ENCODE measurements around the gene CARM1. TPM values are rescaled to one million over a fixed set of nuclear protein-coding genes. Genes with fewer than 3 reads are reported as not detected.
"Not testable (repeated sequence)": the region's sequence is repeated elsewhere in the genome, so short reads cannot be mapped to it uniquely, and the experiment has no call there.

Gene CARM1
- total RNA-seq, 6 experiments from 2014 or later = 67.2 to 82.1 (median 76.8) TPM

DNA sequence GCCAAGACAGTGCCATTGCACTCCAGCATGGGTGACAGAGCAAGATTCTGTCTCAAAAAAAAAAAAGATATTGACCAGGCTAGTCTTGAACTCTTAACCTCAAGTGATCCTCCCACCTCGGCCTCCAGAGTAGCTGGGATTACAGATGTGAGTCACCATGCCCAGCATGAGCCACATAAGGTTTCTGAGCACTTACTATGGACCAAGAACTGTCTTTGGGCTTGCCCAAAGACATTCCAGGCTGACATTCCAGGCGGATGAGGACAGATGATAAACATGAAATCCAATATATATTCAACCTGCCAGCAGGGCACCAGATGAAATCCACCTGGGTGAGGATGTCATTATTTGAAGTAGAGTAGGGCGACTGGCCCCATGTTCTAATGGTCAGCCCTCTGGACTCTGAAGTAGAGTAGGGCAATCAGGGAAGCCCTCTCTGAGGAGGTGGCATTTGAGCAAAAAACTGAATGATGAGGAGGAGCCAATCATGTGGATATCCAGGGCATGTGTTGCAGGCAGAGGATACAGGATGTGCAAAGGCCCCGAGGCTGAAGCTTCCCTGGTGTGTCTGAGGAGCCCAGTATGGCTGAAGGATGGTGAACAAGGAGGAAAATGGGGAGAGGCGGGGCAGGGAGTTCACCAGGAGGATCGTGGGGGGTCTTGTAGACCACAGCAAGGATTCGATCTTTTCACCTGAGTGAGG lies 19.1 kb upstream of the CARM1 start:
- peaks cover 4% of the 10 kb centered on the region for H3K27me3 Mint-ChIP-seq (ENCODE audit: insufficient read depth)
- H3K27ac Mint-ChIP-seq = peak overlapping the region; percentile 18
- H3K9me3 Mint-ChIP-seq = no peaks in the 10 kb centered on the region
- no peaks in the 10 kb centered on the region for H3K36me3 Mint-ChIP-seq (ENCODE audit: low read depth)
- H3K4me1 Mint-ChIP-seq (ENCODE audit: low read depth) = peaks cover 5% of the 10 kb centered on the region; the same call in 1 of the 2 replicates
- peak; percentile 67 for DNase-seq
- TF ChIP-seq, protein P1, sequence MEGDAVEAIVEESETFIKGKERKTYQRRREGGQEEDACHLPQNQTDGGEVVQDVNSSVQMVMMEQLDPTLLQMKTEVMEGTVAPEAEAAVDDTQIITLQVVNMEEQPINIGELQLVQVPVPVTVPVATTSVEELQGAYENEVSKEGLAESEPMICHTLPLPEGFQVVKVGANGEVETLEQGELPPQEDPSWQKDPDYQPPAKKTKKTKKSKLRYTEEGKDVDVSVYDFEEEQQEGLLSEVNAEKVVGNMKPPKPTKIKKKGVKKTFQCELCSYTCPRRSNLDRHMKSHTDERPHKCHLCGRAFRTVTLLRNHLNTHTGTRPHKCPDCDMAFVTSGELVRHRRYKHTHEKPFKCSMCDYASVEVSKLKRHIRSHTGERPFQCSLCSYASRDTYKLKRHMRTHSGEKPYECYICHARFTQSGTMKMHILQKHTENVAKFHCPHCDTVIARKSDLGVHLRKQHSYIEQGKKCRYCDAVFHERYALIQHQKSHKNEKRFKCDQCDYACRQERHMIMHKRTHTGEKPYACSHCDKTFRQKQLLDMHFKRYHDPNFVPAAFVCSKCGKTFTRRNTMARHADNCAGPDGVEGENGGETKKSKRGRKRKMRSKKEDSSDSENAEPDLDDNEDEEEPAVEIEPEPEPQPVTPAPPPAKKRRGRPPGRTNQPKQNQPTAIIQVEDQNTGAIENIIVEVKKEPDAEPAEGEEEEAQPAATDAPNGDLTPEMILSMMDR (IDR thresholded peaks at IDR 0.05) = no peak
- no peak overlapping the region for H3K4me3 Mint-ChIP-seq

DNA sequence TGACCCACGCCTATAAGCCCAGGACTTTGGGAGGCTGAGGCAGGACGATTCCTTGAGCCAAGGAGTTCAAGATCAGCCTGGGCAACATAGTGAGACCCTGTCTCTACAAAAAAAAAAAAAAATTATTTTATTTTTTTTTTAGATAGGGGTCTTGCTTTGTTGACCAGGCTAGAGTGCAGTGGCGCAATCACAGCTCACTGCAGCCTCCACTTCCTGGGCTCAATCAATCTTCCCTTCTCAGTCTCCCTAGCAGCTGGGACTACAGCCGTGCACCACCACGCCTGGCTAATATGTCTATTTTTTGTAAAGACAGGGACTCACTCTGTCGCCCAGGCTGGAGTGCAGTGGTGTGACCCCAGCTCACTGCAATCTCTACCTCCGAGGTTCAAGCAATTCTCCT lies 18.4 kb upstream of the CARM1 start:
- H3K4me1 Mint-ChIP-seq (ENCODE audit: low read depth) = peaks cover 5% of the 10 kb centered on the region; the same call in 1 of the 2 replicates
- TF ChIP-seq, protein P1 (IDR thresholded peaks at IDR 0.05) = no peak
- H3K27me3 Mint-ChIP-seq (ENCODE audit: insufficient read depth) = peaks cover 4% of the 10 kb centered on the region
- H3K27ac Mint-ChIP-seq = no peak overlapping the region
- no peak for DNase-seq
- no peak overlapping the region for H3K4me3 Mint-ChIP-seq
- no peaks in the 10 kb centered on the region for H3K9me3 Mint-ChIP-seq
- no peaks in the 10 kb centered on the region for H3K36me3 Mint-ChIP-seq (ENCODE audit: low read depth)

- Mint-ChIP-seq H3K27me3 (ENCODE audit: insufficient read depth) (no peaks in the 10 kb centered on the region; the same call in 1 of the 2 replicates), H3K4me3 (no peak overlapping the region), H3K27ac (no peak overlapping the region), H3K9me3 (no peaks in the 10 kb centered on the region), H3K36me3 (ENCODE audit: low read depth) (no peaks in the 10 kb centered on the region), H3K4me1 (ENCODE audit: low read depth) (peaks cover 9% of the 10 kb centered on the region; the same call in 1 of the 2 replicates)
- no peak for DNase-seq
- TF ChIP-seq, protein P1 (IDR thresholded peaks at IDR 0.05) = no peak
These were observed 16.8 kb upstream of the CARM1 start for GRCh38 chr19:10854350-10855089.

DNA sequence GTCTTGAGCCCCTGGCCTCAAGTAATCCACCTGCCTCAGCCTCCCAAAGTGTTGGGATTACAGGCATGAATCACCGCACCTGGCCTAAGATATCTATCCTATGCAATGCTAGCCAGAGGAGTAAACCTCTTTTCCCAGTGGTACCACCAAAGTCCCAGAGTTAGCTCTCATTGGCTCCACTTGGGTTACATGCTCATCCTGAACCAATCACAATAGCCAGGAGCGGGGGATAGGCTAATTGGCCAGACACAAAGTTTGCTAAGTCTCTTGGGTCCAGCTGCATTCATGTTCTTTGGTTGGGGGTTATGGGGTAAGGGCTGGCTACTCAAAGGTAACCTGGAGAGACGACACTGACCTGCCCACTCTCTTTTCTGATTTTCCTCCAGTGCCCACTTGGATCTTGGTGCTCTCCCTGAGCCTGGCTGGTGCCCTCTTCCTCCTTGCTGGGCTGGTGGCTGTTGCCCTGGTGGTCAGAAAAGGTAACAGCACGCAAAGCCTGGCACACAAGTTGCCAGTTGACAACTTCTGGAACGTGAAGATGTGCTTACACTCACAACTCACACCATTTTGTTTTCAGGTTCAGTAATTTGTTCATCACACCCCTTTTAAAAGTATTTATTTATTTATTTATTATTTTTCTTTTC lies 15.4 kb upstream of the CARM1 start:
- no peaks in the 10 kb centered on the region for H3K9me3 Mint-ChIP-seq
- no peaks in the 10 kb centered on the region; the same call in 1 of the 2 replicates for H3K27me3 Mint-ChIP-seq (ENCODE audit: insufficient read depth)
- H3K4me1 Mint-ChIP-seq (ENCODE audit: low read depth) = peaks cover 9% of the 10 kb centered on the region; the same call in 1 of the 2 replicates
- no peak overlapping the region for H3K27ac Mint-ChIP-seq
- H3K4me3 Mint-ChIP-seq = no peak overlapping the region
- no peak for DNase-seq
- TF ChIP-seq, protein P1 (IDR thresholded peaks at IDR 0.05) = peak; percentile 75
- no peaks in the 10 kb centered on the region for H3K36me3 Mint-ChIP-seq (ENCODE audit: low read depth)

DNA sequence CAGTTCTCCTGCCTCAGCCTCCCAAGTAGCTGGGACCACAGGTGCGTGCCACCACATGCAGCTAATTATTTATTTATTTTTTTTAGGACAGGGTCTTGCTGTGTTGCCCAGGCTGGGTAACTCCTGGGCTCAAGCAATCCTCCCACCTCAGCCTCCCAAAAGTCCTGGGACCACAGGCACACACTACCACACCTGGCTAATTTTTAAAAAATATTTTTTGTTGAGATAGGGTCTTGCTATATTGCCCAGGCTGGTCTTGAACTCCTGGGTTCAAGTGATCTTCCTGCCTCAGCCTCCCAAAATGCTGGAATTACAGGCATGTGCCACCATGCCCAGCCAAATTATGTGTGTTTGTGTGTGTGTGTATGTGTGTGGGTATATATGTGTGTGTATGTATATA lies 14.5 kb upstream of the CARM1 start:
- not testable (repeated sequence) for H3K9me3 Mint-ChIP-seq; H3K27ac Mint-ChIP-seq; H3K4me3 Mint-ChIP-seq; H3K36me3 Mint-ChIP-seq (ENCODE audit: low read depth); DNase-seq; H3K27me3 Mint-ChIP-seq (ENCODE audit: insufficient read depth); H3K4me1 Mint-ChIP-seq (ENCODE audit: low read depth)
